Renal cortical epithelial cell (primary cell): ENCODE data around the gene ALDH7A1. TPM values are rescaled to one million over a fixed set of nuclear protein-coding genes. Genes with fewer than 3 reads are reported as not detected.

Experiments used
- total RNA-seq: library from RNA; depleted of rRNA; stranded (reverse); fragments of >200 nt; gene quantifications from 2 replicates; pipeline ENCODE4 v1.2.3, GENCODE V29; 2014

The ALDH7A1 gene
- total RNA-seq, 1 donor from 2014 or later: 58.8 TPM

Other genes starting within 250 kb of the ALDH7A1 start
- gene GRAMD2B, start 171.8 kb downstream of the ALDH7A1 start, total RNA-seq: 66.9 and 86.0 TPM in 2 replicates
- gene PHAX, start 5.7 kb upstream of the ALDH7A1 start, total RNA-seq: 66.9 and 70.2 TPM in 2 replicates
- gene LMNB1, start 181.9 kb upstream of the ALDH7A1 start, total RNA-seq: 9.6 and 51.4 TPM in 2 replicates